GM12872 (cell line): ENCODE results near the gene CSTB.

ENCODE experiments used
- CTCF ChIP-seq: IDR thresholded peaks from 3 replicates; pipeline ENCODE4 v1.5.1; 2011; ENCODE audit warnings: low read depth, mild to moderate bottlenecking, low read length, moderate library complexity; ENCODE audit not compliant: insufficient read depth

The CSTB gene

DNA sequence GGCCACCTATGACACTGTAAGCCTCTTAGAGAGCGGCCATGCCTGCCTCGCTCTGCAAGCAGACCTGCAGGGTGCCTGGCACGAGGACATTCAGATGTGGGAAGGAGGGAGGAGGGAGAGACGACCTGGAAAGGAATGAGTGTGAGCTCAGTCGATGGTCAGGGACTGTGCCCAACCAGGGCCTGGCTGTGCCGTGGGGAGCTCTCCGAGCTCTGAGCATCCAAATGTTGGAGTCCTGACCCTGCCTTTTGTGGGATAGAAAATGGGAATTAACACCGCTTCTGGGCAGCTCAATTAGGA, 7.3 kb downstream of the CSTB start:
- TF ChIP-seq CTCF = no peak

DNA sequence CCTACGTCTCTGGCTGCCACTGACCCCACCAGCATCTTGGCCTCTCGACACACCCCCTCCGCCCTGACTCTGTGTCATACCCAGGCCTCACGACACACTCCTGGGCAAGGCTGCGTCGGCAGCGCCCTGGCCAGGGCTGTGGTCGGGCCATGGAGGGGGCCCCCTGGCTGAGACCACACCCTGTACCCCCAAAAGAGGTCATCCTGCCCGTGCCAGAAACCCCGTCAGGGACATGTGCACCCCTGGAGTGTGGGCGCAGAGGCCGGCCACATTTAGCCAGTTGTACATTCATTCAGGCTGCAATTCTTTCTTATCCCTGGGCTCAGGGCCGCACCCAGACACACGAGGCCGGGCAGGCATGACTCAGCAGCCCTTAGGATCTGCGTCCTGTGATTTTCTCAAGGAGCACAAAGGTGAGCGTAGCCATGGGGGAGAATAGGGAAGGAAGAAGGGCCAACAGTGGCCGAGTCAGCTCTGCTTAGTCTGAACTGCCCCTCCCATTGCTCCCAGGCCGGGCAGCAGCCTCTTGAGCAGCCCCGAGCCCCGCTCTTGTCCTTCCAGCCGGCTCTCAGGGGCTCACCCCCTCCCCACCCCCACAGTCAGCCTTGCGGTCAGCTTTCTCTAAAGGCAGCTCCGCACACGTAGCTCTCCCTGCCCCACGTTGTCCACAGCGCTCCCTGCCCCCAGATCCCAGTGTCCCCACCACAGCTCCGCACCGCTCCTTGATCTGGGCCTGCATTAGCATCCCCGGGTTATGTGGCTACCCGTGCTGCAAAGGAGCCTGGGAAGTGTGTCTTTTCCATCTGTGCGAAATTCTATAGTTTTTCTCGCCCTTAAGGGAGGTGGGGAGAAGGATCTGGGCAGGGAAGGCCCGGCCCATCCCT, 7.9 kb downstream of the CSTB start:
- no peak for TF ChIP-seq CTCF

- TF ChIP-seq CTCF = no peak
These were observed 8.6 kb downstream of the CSTB start for GRCh38 chr21:43767498-43767983.

- no peak for TF ChIP-seq CTCF
These were observed 9.2 kb downstream of the CSTB start for GRCh38 chr21:43766734-43767497.

- no peak for TF ChIP-seq CTCF
These were observed 11.3 kb downstream of the CSTB start for GRCh38 chr21:43764576-43765495.

GRCh38 chr21:43763901-43764523, 12.1 kb downstream of the CSTB start:
- TF ChIP-seq CTCF = no peak
